HG02981 (cell line): ENCODE data around the gene GLRA3.
A peak's percentile ranks its signal among the peaks of the same experiment; 100 is the strongest.
"Not testable (repeated sequence)": the region's sequence is repeated elsewhere in the genome, so short reads cannot be mapped to it uniquely, and the experiment has no call there.

Source experiments
- ATAC-seq: cut with Tn5 transposase; IDR thresholded peaks from one replicate; pipeline ENCODE4 v1.9.1; 2021; ENCODE audit warnings: mild to moderate bottlenecking, moderate library complexity; ENCODE audit not compliant: unreplicated experiment

The GLRA3 gene

GRCh38 chr4:174716986-174717770 lies 111.9 kb downstream of the GLRA3 start:
- ATAC-seq = no peak

GRCh38 chr4:174714393-174715211 lies 114.4 kb downstream of the GLRA3 start:
- peak; percentile 96 for ATAC-seq

GRCh38 chr4:174713821-174714220 lies 115.2 kb downstream of the GLRA3 start:
- no peak for ATAC-seq

GRCh38 chr4:174713181-174713580 lies 115.9 kb downstream of the GLRA3 start:
- no peak for ATAC-seq

GRCh38 chr4:174709526-174709925 lies 119.5 kb downstream of the GLRA3 start:
- ATAC-seq = no peak

- no peak for ATAC-seq
These were observed 120.7 kb downstream of the GLRA3 start for GRCh38 chr4:174708381-174708780.

- no peak for ATAC-seq
These were observed 121.1 kb downstream of the GLRA3 start for GRCh38 chr4:174707902-174708301.

- peak; percentile 87 for ATAC-seq
These were observed 121.9 kb downstream of the GLRA3 start for GRCh38 chr4:174707051-174707676.

GRCh38 chr4:174702979-174703478 lies 126.0 kb downstream of the GLRA3 start:
- no peak for ATAC-seq

GRCh38 chr4:174699654-174700053 lies 129.4 kb downstream of the GLRA3 start:
- no peak for ATAC-seq

- no peak for ATAC-seq
These were observed 131.2 kb downstream of the GLRA3 start for GRCh38 chr4:174697896-174698295.

GRCh38 chr4:174697202-174697601 lies 131.8 kb downstream of the GLRA3 start:
- ATAC-seq = no peak

GRCh38 chr4:174696657-174697056 lies 132.4 kb downstream of the GLRA3 start:
- no peak for ATAC-seq

- ATAC-seq = not testable (repeated sequence)
These were observed 137.2 kb downstream of the GLRA3 start for GRCh38 chr4:174691876-174692275.

- no peak for ATAC-seq
These were observed 138.4 kb downstream of the GLRA3 start for GRCh38 chr4:174690665-174691064.

GRCh38 chr4:174689618-174690017 lies 139.4 kb downstream of the GLRA3 start:
- ATAC-seq = no peak

- no peak for ATAC-seq
These were observed 142.2 kb downstream of the GLRA3 start for GRCh38 chr4:174686826-174687225.

GRCh38 chr4:174681723-174682300 lies 147.2 kb downstream of the GLRA3 start:
- no peak for ATAC-seq

- ATAC-seq = no peak
These were observed 154.7 kb downstream of the GLRA3 start for GRCh38 chr4:174674305-174674840.

- ATAC-seq = no peak
These were observed 155.2 kb downstream of the GLRA3 start for GRCh38 chr4:174673865-174674264.

- ATAC-seq = no peak
These were observed 156.8 kb downstream of the GLRA3 start for GRCh38 chr4:174672276-174672675.
